COLO829 (cell line): ENCODE results near the gene SLC16A3.

Source experiments
- DNase-seq: peaks from one replicate; pipeline ENCODE4 v3.0.0; 2012; ENCODE audit warnings: low spot score

Gene SLC16A3

GRCh38 chr17:82236142-82236971 is 7.5 kb downstream of the SLC16A3 start:
- DNase-seq, result no peak

GRCh38 chr17:82237083-82237745 is 8.4 kb downstream of the SLC16A3 start:
- DNase-seq, result no peak

GRCh38 chr17:82237746-82238471 is 9.1 kb downstream of the SLC16A3 start:
- DNase-seq, result no peak

- peak; percentile 28 for DNase-seq
Observed at GRCh38 chr17:82238472-82239201, 9.8 kb downstream of the SLC16A3 start.

- DNase-seq, result no peak
Observed at GRCh38 chr17:82239401-82239925, 10.6 kb downstream of the SLC16A3 start.

GRCh38 chr17:82239926-82240505 is 11.2 kb downstream of the SLC16A3 start:
- no peak for DNase-seq

GRCh38 chr17:82240506-82241182 is 11.8 kb downstream of the SLC16A3 start:
- no peak for DNase-seq

- peak; percentile 62 for DNase-seq
Observed at GRCh38 chr17:82241183-82241925, 12.5 kb downstream of the SLC16A3 start.

GRCh38 chr17:82241926-82242697 is 13.3 kb downstream of the SLC16A3 start:
- DNase-seq, result no peak

GRCh38 chr17:82242698-82242976 is 13.8 kb downstream of the SLC16A3 start:
- DNase-seq, result no peak

- no peak for DNase-seq
Observed at GRCh38 chr17:82242977-82243647, 14.3 kb downstream of the SLC16A3 start.

- no peak for DNase-seq
Observed at GRCh38 chr17:82243648-82244412, 15.0 kb downstream of the SLC16A3 start.

GRCh38 chr17:82244413-82245133 is 15.7 kb downstream of the SLC16A3 start:
- DNase-seq, result no peak

GRCh38 chr17:82245134-82246039 is 16.5 kb downstream of the SLC16A3 start:
- no peak for DNase-seq

GRCh38 chr17:82246040-82246364 is 17.2 kb downstream of the SLC16A3 start:
- DNase-seq, result no peak

- DNase-seq, result no peak
Observed at GRCh38 chr17:82246365-82247181, 17.7 kb downstream of the SLC16A3 start.
